Neuron (in vitro differentiated cells): ENCODE results near the gene PRTN3.

ENCODE experiments used
- H2AFZ ChIP-seq: one replicate; pipeline ENCODE4 v1.6.1; 2013; ENCODE audit warnings: low read depth, mild to moderate bottlenecking, inconsistent platforms, low read length, moderate library complexity
- H3K27me3 ChIP-seq: one replicate; pipeline ENCODE4 v1.6.1; 2013; ENCODE audit warnings: low read length; ENCODE audit not compliant: insufficient read depth
- H3K36me3 ChIP-seq: one replicate; pipeline ENCODE4 v1.6.1; 2013; ENCODE audit warnings: low read length; ENCODE audit not compliant: insufficient read depth
- H3K4me1 ChIP-seq: one replicate; pipeline ENCODE4 v1.6.1; 2013; ENCODE audit warnings: low read length; ENCODE audit not compliant: insufficient read depth
- H3K4me3 ChIP-seq: 2 replicates; pipeline ENCODE4 v1.5.1; 2013; ENCODE audit warnings: mild to moderate bottlenecking, low read length, moderate library complexity
- H3K9me3 ChIP-seq: one replicate; pipeline ENCODE4 v1.6.1; 2013; ENCODE audit warnings: low read length

The PRTN3 gene

DNA sequence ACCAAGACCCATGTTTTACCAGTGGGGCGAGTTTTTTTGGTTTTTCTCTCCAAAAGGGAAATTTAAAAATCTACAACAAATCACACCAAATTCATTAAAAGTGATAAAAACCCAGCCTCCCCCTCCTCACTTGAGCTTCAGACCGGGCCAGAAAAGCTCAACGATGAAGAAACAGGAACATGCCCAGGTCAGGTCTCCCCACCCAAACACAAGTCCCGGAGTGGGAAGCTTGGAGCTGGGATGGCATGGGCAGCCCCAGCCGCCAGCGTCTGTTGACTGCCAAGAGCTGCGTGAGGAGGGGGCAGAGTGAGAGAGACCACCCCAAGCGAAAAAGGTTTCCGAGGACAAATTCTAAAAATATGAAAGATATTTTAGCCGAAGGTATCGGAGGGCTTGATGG is 56.2 kb downstream of the PRTN3 start:
- H3K9me3 ChIP-seq, result no peaks in the 10 kb centered on the region
- peaks cover 10% of the 10 kb centered on the region for H3K4me1 ChIP-seq
- no peak overlapping the region for H3K4me3 ChIP-seq
- H3K27me3 ChIP-seq, result no peaks in the 10 kb centered on the region
- no peak overlapping the region for H2AFZ ChIP-seq
- peaks cover 25% of the 10 kb centered on the region for H3K36me3 ChIP-seq

GRCh38 chr19:897442-898039 is 56.7 kb downstream of the PRTN3 start:
- Histone ChIP-seq H3K36me3 (peaks cover 27% of the 10 kb centered on the region), H3K27me3 (no peaks in the 10 kb centered on the region), H3K4me3 (no peak overlapping the region), H3K4me1 (peaks cover 7% of the 10 kb centered on the region), H3K9me3 (no peaks in the 10 kb centered on the region), H2AFZ (no peak overlapping the region)
